ENCODE data around the gene BSN. TPM values are rescaled to one million over a fixed set of nuclear protein-coding genes. Genes with fewer than 3 reads are reported as not detected.

Gene BSN
- total RNA-seq, 1 donor from 2014 or later, result 0.92 TPM

GRCh38 chr3:49536875-49537533 is 17.3 kb upstream of the BSN start:
- TF ChIP-seq, protein P1, sequence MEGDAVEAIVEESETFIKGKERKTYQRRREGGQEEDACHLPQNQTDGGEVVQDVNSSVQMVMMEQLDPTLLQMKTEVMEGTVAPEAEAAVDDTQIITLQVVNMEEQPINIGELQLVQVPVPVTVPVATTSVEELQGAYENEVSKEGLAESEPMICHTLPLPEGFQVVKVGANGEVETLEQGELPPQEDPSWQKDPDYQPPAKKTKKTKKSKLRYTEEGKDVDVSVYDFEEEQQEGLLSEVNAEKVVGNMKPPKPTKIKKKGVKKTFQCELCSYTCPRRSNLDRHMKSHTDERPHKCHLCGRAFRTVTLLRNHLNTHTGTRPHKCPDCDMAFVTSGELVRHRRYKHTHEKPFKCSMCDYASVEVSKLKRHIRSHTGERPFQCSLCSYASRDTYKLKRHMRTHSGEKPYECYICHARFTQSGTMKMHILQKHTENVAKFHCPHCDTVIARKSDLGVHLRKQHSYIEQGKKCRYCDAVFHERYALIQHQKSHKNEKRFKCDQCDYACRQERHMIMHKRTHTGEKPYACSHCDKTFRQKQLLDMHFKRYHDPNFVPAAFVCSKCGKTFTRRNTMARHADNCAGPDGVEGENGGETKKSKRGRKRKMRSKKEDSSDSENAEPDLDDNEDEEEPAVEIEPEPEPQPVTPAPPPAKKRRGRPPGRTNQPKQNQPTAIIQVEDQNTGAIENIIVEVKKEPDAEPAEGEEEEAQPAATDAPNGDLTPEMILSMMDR (IDR thresholded peaks at IDR 0.05; ENCODE audit: insufficient read depth, low read length, poor library complexity, severe bottlenecking), result no peak
- Histone ChIP-seq H3K4me3 (ENCODE audit: low read depth, low read length) (no peak overlapping the region), H3K36me3 (ENCODE audit: control insufficient read depth, insufficient read depth, low read length) (no peaks in the 10 kb centered on the region), H3K27me3 (ENCODE audit: control insufficient read depth, insufficient read depth, low read length) (no peaks in the 10 kb centered on the region)
- no peak for DNase-seq (ENCODE audit: low read depth)

DNA sequence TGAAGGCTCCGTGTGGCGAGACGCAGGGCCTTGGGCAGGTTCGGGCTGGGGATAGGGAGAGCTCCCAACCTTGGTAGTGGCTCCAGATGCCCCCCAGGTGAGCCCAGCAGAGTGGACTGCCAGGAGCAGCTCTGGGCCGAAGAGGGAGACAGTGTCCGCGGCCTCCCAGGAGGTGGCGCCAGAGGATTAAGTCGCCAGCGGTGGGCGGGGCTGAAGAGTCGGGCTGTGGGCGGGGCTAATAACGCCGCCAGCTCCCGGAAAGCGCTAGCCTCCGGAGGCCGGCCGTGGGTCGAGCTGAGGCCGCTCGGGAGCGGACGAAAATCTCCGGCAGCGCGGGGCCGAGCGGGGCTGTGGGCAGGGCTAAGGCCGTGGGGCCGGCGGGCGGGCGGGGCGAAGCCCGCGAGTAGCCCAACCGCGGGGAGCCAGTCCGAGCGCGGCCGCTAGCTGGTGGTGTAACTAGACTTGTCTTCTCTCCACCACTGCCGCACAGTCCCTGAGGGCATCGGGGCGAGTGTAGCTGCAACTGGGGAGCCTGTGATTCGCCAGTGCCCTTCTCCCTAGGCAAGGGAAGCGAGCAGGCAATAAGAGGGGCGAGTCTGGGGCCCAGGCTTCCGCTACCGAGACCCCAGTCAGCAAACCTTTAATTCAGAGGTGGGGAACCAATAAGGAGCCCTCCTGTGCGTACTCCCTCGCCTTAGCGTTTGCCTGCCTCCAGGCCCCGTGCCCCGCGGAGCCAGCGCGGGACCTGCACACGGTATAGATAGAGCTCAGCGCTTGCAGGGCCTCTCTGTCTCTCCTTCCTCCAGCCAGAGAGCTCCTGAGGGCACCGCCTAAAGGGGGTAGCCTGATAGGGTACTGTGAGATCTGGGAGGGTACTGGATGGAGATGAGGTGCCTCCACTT is 14.4 kb upstream of the BSN start:
- Histone ChIP-seq H3K4me3 (ENCODE audit: low read depth, low read length) (peak overlapping the region; percentile 48), H3K36me3 (ENCODE audit: control insufficient read depth, insufficient read depth, low read length) (no peaks in the 10 kb centered on the region), H3K27me3 (ENCODE audit: control insufficient read depth, insufficient read depth, low read length) (peaks cover 3% of the 10 kb centered on the region)
- DNase-seq (ENCODE audit: low read depth), result peak; percentile 56
- TF ChIP-seq, protein P1 (IDR thresholded peaks at IDR 0.05; ENCODE audit: insufficient read depth, low read length, poor library complexity, severe bottlenecking), result peak; percentile 93

DNA sequence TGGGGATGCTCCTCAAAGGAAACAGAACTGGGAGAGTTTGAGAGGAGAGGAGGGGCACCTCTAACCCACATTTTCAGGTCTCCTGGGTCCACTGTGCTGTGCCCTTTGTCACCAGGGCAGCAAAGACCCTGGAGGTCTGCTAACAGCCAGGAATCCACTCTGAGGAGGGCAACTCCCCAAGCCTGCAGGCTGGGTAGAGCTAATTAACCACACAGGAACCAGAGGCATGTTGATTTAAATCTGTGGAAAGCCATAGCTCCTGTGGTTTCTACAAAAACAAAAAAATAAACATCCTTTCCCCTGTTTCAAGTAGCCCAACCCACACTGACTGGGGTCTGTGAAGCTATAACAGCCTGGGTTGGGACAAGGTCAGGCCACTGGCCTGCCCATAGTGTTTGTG is 2.2 kb upstream of the BSN start:
- Histone ChIP-seq H3K27me3 (ENCODE audit: control insufficient read depth, insufficient read depth, low read length) (peaks cover 24% of the 10 kb centered on the region), H3K36me3 (ENCODE audit: control insufficient read depth, insufficient read depth, low read length) (no peaks in the 10 kb centered on the region), H3K4me3 (ENCODE audit: low read depth, low read length) (no peak overlapping the region)
- DNase-seq (ENCODE audit: low read depth), result no peak
- TF ChIP-seq, protein P1 (IDR thresholded peaks at IDR 0.05; ENCODE audit: insufficient read depth, low read length, poor library complexity, severe bottlenecking), result no peak

DNA sequence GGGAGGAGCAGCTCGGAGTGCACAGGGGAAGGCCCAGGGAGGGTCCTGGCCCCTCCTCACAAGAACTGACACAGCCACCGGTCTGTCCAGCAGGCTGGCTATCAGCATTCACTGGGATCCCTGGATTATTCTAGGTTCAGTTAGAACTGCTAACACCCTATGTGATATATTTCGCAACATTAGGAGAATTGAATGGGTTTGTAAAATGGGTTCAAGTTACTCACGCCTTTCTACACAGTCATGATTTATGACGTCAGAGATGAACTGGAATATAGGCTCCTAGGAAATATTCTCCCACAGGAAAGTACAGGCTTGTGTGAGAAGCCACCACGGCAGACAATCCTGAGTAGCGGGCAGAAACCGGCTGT is 969 bp upstream of the BSN start:
- TF ChIP-seq, protein P1 (IDR thresholded peaks at IDR 0.05; ENCODE audit: insufficient read depth, low read length, poor library complexity, severe bottlenecking), result no peak
- DNase-seq (ENCODE audit: low read depth), result no peak
- Histone ChIP-seq H3K36me3 (ENCODE audit: control insufficient read depth, insufficient read depth, low read length) (no peaks in the 10 kb centered on the region), H3K4me3 (ENCODE audit: low read depth, low read length) (peak overlapping the region; percentile 58), H3K27me3 (ENCODE audit: control insufficient read depth, insufficient read depth, low read length) (peaks cover 22% of the 10 kb centered on the region)

DNA sequence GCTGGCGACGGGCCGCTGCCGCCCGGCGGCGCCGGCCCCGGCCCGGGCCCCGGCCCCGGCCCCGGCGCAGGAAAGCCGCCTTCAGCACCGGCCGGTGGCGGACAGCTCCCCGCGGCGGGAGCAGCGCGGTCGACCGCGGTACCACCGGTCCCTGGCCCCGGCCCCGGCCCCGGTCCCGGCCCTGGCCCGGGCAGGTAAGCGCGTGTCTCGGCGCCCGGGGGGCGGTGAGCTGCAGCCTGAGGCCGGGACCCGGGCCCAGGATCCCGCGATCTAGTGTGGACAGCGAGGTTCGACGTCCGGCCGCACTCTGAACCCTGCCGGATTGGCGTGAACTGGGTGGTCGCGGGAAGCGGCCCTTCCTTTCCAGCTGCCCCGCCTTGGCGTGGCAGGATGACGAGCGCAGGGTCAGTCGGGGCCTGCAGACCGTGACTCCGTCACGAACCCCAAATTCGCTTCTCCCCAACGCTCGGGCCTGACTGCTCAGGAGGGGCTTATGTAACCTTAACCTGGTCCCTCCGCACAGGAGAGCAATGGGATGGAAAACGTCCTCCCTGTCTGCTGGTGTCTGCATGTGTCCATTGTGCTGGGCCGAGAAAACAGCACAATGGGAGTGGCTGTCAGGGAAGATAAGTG is 472 bp downstream of the BSN start:
- Histone ChIP-seq H3K4me3 (ENCODE audit: low read depth, low read length) (peak overlapping the region; percentile 58), H3K27me3 (ENCODE audit: control insufficient read depth, insufficient read depth, low read length) (peaks cover 21% of the 10 kb centered on the region), H3K36me3 (ENCODE audit: control insufficient read depth, insufficient read depth, low read length) (no peaks in the 10 kb centered on the region)
- TF ChIP-seq, protein P1 (IDR thresholded peaks at IDR 0.05; ENCODE audit: insufficient read depth, low read length, poor library complexity, severe bottlenecking), result no peak
- no peak for DNase-seq (ENCODE audit: low read depth)

All from kidney epithelial cell (primary cell).